ENCODE measurements around the gene RNF144A.

The RNF144A gene

GRCh38 chr2:7010391-7011054 lies 93.3 kb downstream of the RNF144A start:
- DNase-seq, result no peak

- DNase-seq, result peak; percentile 92
Observed at GRCh38 chr2:7011356-7012083, 94.3 kb downstream of the RNF144A start.

GRCh38 chr2:7012141-7012764 lies 95.0 kb downstream of the RNF144A start:
- DNase-seq, result no peak

- DNase-seq, result no peak
Observed at GRCh38 chr2:7013471-7014160, 96.4 kb downstream of the RNF144A start.

- DNase-seq, result no peak
Observed at GRCh38 chr2:7014174-7014640, 97.0 kb downstream of the RNF144A start.

- DNase-seq, result no peak
Observed at GRCh38 chr2:7015007-7015950, 98.1 kb downstream of the RNF144A start.

GRCh38 chr2:7016148-7016547 lies 98.9 kb downstream of the RNF144A start:
- DNase-seq, result no peak

- no peak for DNase-seq
Observed at GRCh38 chr2:7016601-7017211, 99.5 kb downstream of the RNF144A start.

GRCh38 chr2:7017671-7018281 lies 100.6 kb downstream of the RNF144A start:
- no peak for DNase-seq

GRCh38 chr2:7018282-7018701 lies 101.1 kb downstream of the RNF144A start:
- DNase-seq, result no peak

GRCh38 chr2:7018767-7019166 lies 101.6 kb downstream of the RNF144A start:
- no peak for DNase-seq

GRCh38 chr2:7019191-7019590 lies 102.0 kb downstream of the RNF144A start:
- no peak for DNase-seq

GRCh38 chr2:7020059-7020458 lies 102.8 kb downstream of the RNF144A start:
- DNase-seq, result no peak

- DNase-seq, result no peak
Observed at GRCh38 chr2:7020468-7020867, 103.3 kb downstream of the RNF144A start.

- DNase-seq, result no peak
Observed at GRCh38 chr2:7020939-7021470, 103.8 kb downstream of the RNF144A start.

- DNase-seq, result no peak
Observed at GRCh38 chr2:7022492-7023385, 105.5 kb downstream of the RNF144A start.

- DNase-seq, result no peak
Observed at GRCh38 chr2:7023542-7023941, 106.3 kb downstream of the RNF144A start.

- DNase-seq, result no peak
Observed at GRCh38 chr2:7024261-7024660, 107.0 kb downstream of the RNF144A start.

GRCh38 chr2:7025082-7025481 lies 107.9 kb downstream of the RNF144A start:
- DNase-seq, result no peak

- DNase-seq, result no peak
Observed at GRCh38 chr2:7026742-7027141, 109.5 kb downstream of the RNF144A start.

All from amniotic stem cell (primary cell).